ENCODE data around the gene FHOD1. TPM values are rescaled to one million over a fixed set of nuclear protein-coding genes. Genes with fewer than 3 reads are reported as not detected.

The FHOD1 gene
- total and polyA plus RNA-seq, 8 donors: 68.4 to 300 (median 186) TPM

- DNase-seq (peak in 1 of 4 donors; percentile 84), ATAC-seq (peak; percentile 94)
- peaks cover 0 to 7% of the 10 kb centered on the region in 2 donors for H3K36me3 ChIP-seq
- TF ChIP-seq CTCF (IDR thresholded peaks at IDR 0.05): no peak
- no peaks in the 10 kb centered on the region for H3K9me3 ChIP-seq
- intact Hi-C loops (cut with DNase I): no loop called here
- H3K4me3 ChIP-seq: no peak overlapping the region
- H3K4me1 ChIP-seq: peaks cover 0 to 5% of the 10 kb centered on the region in 2 donors
- H3K27ac ChIP-seq: peak overlapping the region in 1 of 2 donors; percentile 4
- H3K27me3 ChIP-seq: no peaks in the 10 kb centered on the region
These were observed 20.9 kb upstream of the FHOD1 start for GRCh38 chr16:67268136-67268579.

DNA sequence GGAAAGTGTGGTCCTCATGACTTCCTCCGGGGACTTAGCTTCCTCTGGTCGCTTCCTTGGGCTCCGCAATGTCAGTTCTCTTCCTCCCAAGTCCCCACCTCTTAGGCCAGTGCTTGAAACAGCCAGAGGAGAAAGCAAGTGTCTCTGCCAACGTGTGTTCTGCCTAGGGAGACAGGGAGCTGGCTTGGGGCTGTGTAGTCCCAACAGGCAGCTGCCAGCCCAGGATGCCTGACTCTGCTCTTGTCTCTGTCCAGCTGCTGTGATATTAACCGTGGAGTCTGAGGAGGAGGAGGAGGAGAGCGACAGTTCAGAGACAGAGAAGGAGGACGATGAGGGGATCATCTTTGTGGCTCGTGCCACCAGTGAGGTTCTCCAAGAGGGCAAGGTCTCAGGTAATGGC, 18.6 kb upstream of the FHOD1 start:
- ATAC-seq: no peak
- no peak for TF ChIP-seq CTCF (IDR thresholded peaks at IDR 0.05)
- H3K4me3 ChIP-seq: no peak overlapping the region
- DNase-seq: no peak
- H3K27ac ChIP-seq: no peak overlapping the region
- peaks cover 0 to 5% of the 10 kb centered on the region in 2 donors for H3K4me1 ChIP-seq
- H3K9me3 ChIP-seq: no peaks in the 10 kb centered on the region
- H3K36me3 ChIP-seq: no peaks in the 10 kb centered on the region
- intact Hi-C loops (cut with DNase I): no loop called here
- no peaks in the 10 kb centered on the region for H3K27me3 ChIP-seq

GRCh38 chr16:67264866-67265265, 17.6 kb upstream of the FHOD1 start:
- Histone ChIP-seq H3K4me3 (no peak overlapping the region), H3K4me1 (peaks cover 0 to 5% of the 10 kb centered on the region in 2 donors), H3K27ac (no peak overlapping the region), H3K27me3 (no peaks in the 10 kb centered on the region), H3K36me3 (no peaks in the 10 kb centered on the region), H3K9me3 (no peaks in the 10 kb centered on the region)
- DNase-seq (no peak), ATAC-seq (no peak)
- intact Hi-C loops (cut with DNase I): no loop called here
- TF ChIP-seq CTCF (IDR thresholded peaks at IDR 0.05): no peak

- intact Hi-C loops (cut with DNase I): no loop called here
- H3K4me3 ChIP-seq: no peak overlapping the region
- ATAC-seq: no peak
These were observed 17.0 kb upstream of the FHOD1 start for GRCh38 chr16:67264277-67264676.

GRCh38 chr16:67263201-67263600, 15.9 kb upstream of the FHOD1 start:
- H3K27ac ChIP-seq: no peak overlapping the region
- H3K4me1 ChIP-seq: peaks cover 0 to 4% of the 10 kb centered on the region in 2 donors
- DNase-seq (no peak), ATAC-seq (no peak)
- no peak for TF ChIP-seq CTCF (IDR thresholded peaks at IDR 0.05)
- no peaks in the 10 kb centered on the region for H3K36me3 ChIP-seq
- intact Hi-C loops (cut with DNase I): no loop called here
- H3K9me3 ChIP-seq: no peaks in the 10 kb centered on the region
- H3K27me3 ChIP-seq: no peaks in the 10 kb centered on the region
- no peak overlapping the region for H3K4me3 ChIP-seq

More at GRCh38 chr16:67264277-67264676, 17.0 kb upstream of the FHOD1 start:
- Histone ChIP-seq H3K36me3 (no peaks in the 10 kb centered on the region), H3K27ac (no peak overlapping the region), H3K9me3 (no peaks in the 10 kb centered on the region), H3K27me3 (no peaks in the 10 kb centered on the region), H3K4me1 (peaks cover 0 to 5% of the 10 kb centered on the region in 2 donors)
- no peak for TF ChIP-seq CTCF (IDR thresholded peaks at IDR 0.05)
- DNase-seq: no peak

Measured in left lung (tissue), 10 donors.